IMR-90 (cell line): Measurements from ENCODE around the gene CCDC122. TPM values are rescaled to one million over a fixed set of nuclear protein-coding genes. Genes with fewer than 3 reads are reported as not detected.

Experiments
- ATAC-seq: fragments of 200-7000 bp; cut with Tn5 transposase; 2 replicates; pipeline ENCODE4 v1.9.1; 2020; ENCODE audit warnings: low read depth, mild to moderate bottlenecking, moderate library complexity
- BruUV-seq: library from RNA; stranded (reverse); fragments of 400-500 nt; replicated peaks from 2 replicates; lab custom pipeline; 2021; lab: Mats Ljungman, UMichigan
- CTCF ChIA-PET: fragments of 300-600 bp; formaldehyde crosslinking; extraction: SDS; loops from one replicate; lab custom pipeline; 2021; ENCODE audit warnings: antibody characterized with exemption; lab: Yijun Ruan, JAX
- POLR2A ChIA-PET: fragments of 300-600 bp; sonication (Branson Sonifier 250); formaldehyde crosslinking; loops from one replicate; lab custom pipeline; 2022; ENCODE audit warnings: antibody characterized with exemption; ENCODE audit not compliant: unreplicated experiment; lab: Charles Lee
- DNase-seq: peaks from one replicate; pipeline ENCODE4 v3.0.0; 2013
- H2AFZ ChIP-seq: replicated peaks from 2 replicates; pipeline ENCODE3; 2013; ENCODE audit warnings: low read length, mild to moderate bottlenecking; ENCODE audit not compliant: poor library complexity
- H2AK5ac ChIP-seq: 2 replicates; pipeline ENCODE4 v1.6.1; 2013; ENCODE audit warnings: low read depth, low read length, inconsistent platforms
- H2AK9ac ChIP-seq: replicated peaks from 2 replicates; pipeline ENCODE3; 2013; ENCODE audit warnings: mild to moderate bottlenecking, low read depth, low read length, moderate library complexity; ENCODE audit not compliant: poor library complexity
- H2BK120ac ChIP-seq: 2 replicates; pipeline ENCODE4 v1.6.1; 2013; ENCODE audit warnings: low read depth, low read length, inconsistent platforms
- H2BK15ac ChIP-seq: 3 replicates; pipeline ENCODE4 v1.6.1; 2013; ENCODE audit warnings: low read depth, low read length, inconsistent platforms
- H2BK20ac ChIP-seq: 2 replicates; pipeline ENCODE4 v1.6.1; 2013; ENCODE audit warnings: low read depth, mild to moderate bottlenecking, inconsistent platforms, low read length, moderate library complexity
- H2BK5ac ChIP-seq: 2 replicates; pipeline ENCODE4 v1.6.1; 2013; ENCODE audit warnings: mild to moderate bottlenecking, low read depth, low read length, inconsistent platforms; ENCODE audit not compliant: poor library complexity, severe bottlenecking
- H3K14ac ChIP-seq: replicated peaks from 2 replicates; pipeline ENCODE4 v1.6.1; 2013; ENCODE audit warnings: low read depth, low read length, inconsistent platforms
- H3K18ac ChIP-seq: 2 replicates; pipeline ENCODE4 v1.6.1; 2013; ENCODE audit warnings: low read depth, low read length, control low read depth
- H3K23ac ChIP-seq: 2 replicates; pipeline ENCODE4 v1.6.1; 2013; ENCODE audit warnings: low read depth, low read length, inconsistent platforms
- H3K27ac ChIP-seq: 2 replicates; pipeline ENCODE4 v1.5.1; 2013; ENCODE audit warnings: mild to moderate bottlenecking, control low read depth, low read length; ENCODE audit not compliant: insufficient read depth
- H3K27me3 ChIP-seq: 2 replicates; pipeline ENCODE4 v1.6.1; 2013; ENCODE audit warnings: low read length; ENCODE audit not compliant: control insufficient read depth, insufficient read depth
- H3K36me3 ChIP-seq: 2 replicates; pipeline ENCODE4 v1.6.1; 2013; ENCODE audit warnings: low read length, mixed read lengths; ENCODE audit not compliant: control insufficient read depth, insufficient read depth
- H3K4ac ChIP-seq: 2 replicates; pipeline ENCODE4 v1.6.1; 2013; ENCODE audit warnings: low read depth, low read length, inconsistent platforms
- H3K4me1 ChIP-seq: 2 replicates; pipeline ENCODE4 v1.6.1; 2013; ENCODE audit warnings: low read length, mixed read lengths; ENCODE audit not compliant: control insufficient read depth, insufficient read depth
- H3K4me2 ChIP-seq: 2 replicates; pipeline ENCODE4 v1.6.1; 2013; ENCODE audit warnings: low read depth, mild to moderate bottlenecking, control low read depth, low read length, moderate library complexity
- H3K4me3 ChIP-seq: 2 replicates; pipeline ENCODE4 v1.5.1; 2013; ENCODE audit warnings: low read depth, mild to moderate bottlenecking, control low read depth, low read length, moderate library complexity; ENCODE audit not compliant: insufficient read depth
- H3K56ac ChIP-seq: 2 replicates; pipeline ENCODE4 v1.6.1; 2013; ENCODE audit warnings: low read length, inconsistent platforms; ENCODE audit not compliant: insufficient read depth; ENCODE audit errors: extremely low read depth
- H3K79me1 ChIP-seq, 2 experiments: 2 replicates each; pipeline ENCODE4 v1.6.1; 2013; ENCODE audit warnings: low read length in 2 of 2, inconsistent platforms in 1 of 2, low read depth in 1 of 2
- H3K9ac ChIP-seq: 2 replicates; pipeline ENCODE4 v1.6.1; 2013; ENCODE audit warnings: low read depth, low read length, control low read depth
- H3K9me1 ChIP-seq: 2 replicates; pipeline ENCODE4 v1.6.1; 2013; ENCODE audit warnings: low read length, inconsistent platforms; ENCODE audit not compliant: insufficient read depth
- H3K9me3 ChIP-seq: 2 replicates; pipeline ENCODE4 v1.6.1; 2013; ENCODE audit warnings: low read length; ENCODE audit not compliant: control insufficient read depth, insufficient read depth
- H4K20me1 ChIP-seq: 2 replicates; pipeline ENCODE4 v1.6.1; 2013; ENCODE audit warnings: low read length, inconsistent platforms; ENCODE audit not compliant: insufficient read depth
- H4K5ac ChIP-seq: 2 replicates; pipeline ENCODE4 v1.6.1; 2013; ENCODE audit warnings: mild to moderate bottlenecking, low read depth, low read length, control low read depth
- H4K8ac ChIP-seq, 2 experiments: 2 replicates each; pipeline ENCODE4 v1.6.1; 2013; ENCODE audit warnings: low read depth in 2 of 2, low read length in 2 of 2, control low read depth in 1 of 2, inconsistent platforms in 1 of 2
- H4K91ac ChIP-seq: 2 replicates; pipeline ENCODE4 v1.6.1; 2013; ENCODE audit warnings: low read depth, low read length, inconsistent platforms; ENCODE audit not compliant: insufficient read depth
- BHLHE40 ChIP-seq: fragments of 150-350 bp; IDR thresholded peaks from 2 replicates; pipeline ENCODE4 v1.6.1; 2016; ENCODE audit warnings: mild to moderate bottlenecking, low read depth, low read length
- CEBPB ChIP-seq: IDR thresholded peaks from 2 replicates; pipeline ENCODE4 v1.6.1; 2012; ENCODE audit warnings: low read depth, low read length, improper control_type of control experiment
- CHD1 ChIP-seq: IDR thresholded peaks from 2 replicates; pipeline ENCODE4 v1.6.1; 2012; ENCODE audit warnings: low read depth, low read length, improper control_type of control experiment
- FOS ChIP-seq: fragments of 150-350 bp; IDR thresholded peaks from 2 replicates; pipeline ENCODE4 v1.6.1; 2016; ENCODE audit warnings: low read depth, low read length
- MAFK ChIP-seq: IDR thresholded peaks from 2 replicates; pipeline ENCODE4 v1.6.1; 2012; ENCODE audit warnings: low read depth, low read length, improper control_type of control experiment
- MAZ ChIP-seq: IDR thresholded peaks from 2 replicates; pipeline ENCODE4 v1.6.1; 2012; ENCODE audit warnings: low read depth, mild to moderate bottlenecking, low read length, improper control_type of control experiment, moderate library complexity, borderline replicate concordance
- MXI1 ChIP-seq: IDR thresholded peaks from 2 replicates; pipeline ENCODE4 v1.6.1; 2012; ENCODE audit warnings: low read depth, mild to moderate bottlenecking, low read length, moderate library complexity, borderline replicate concordance
- NFE2L2 ChIP-seq: fragments of 150-350 bp; IDR thresholded peaks from 2 replicates; pipeline ENCODE4 v1.6.1; 2016; ENCODE audit warnings: low read depth, mild to moderate bottlenecking, low read length
- POLR2A ChIP-seq: IDR thresholded peaks from 2 replicates; pipeline ENCODE4 v1.6.1; 2012; ENCODE audit warnings: mild to moderate bottlenecking, low read depth, low read length
- RCOR1 ChIP-seq: IDR thresholded peaks from 2 replicates; pipeline ENCODE4 v1.6.1; 2012; ENCODE audit warnings: mild to moderate bottlenecking, low read length, improper control_type of control experiment; ENCODE audit not compliant: insufficient replicate concordance
- RFX5 ChIP-seq: IDR thresholded peaks from 2 replicates; pipeline ENCODE4 v1.8.0; 2012; ENCODE audit warnings: low read depth, mild to moderate bottlenecking, low read length, moderate library complexity
- SMC3 ChIP-seq: fragments of 150-350 bp; IDR thresholded peaks from 2 replicates; pipeline ENCODE4 v1.6.1; 2016; ENCODE audit warnings: low read depth, mild to moderate bottlenecking, antibody characterized with exemption, low read length, moderate library complexity
- WGBS, 2 experiments: methylation state at CpG; one replicate each; pipeline versions ENCODE4 v1.1.5 to v1.1.7; 2013; ENCODE audit warnings: missing lambda C conversion rate in 2 of 2; ENCODE audit not compliant: insufficient read length in 1 of 2; ENCODE audit errors: extremely low coverage in 2 of 2; 5-methylcytosine and 5-hydroxymethylcytosine counted together
- dilution Hi-C: fragments of 300-500 bp; cut with HindIII; formaldehyde crosslinking; loops from one replicate; pipeline ENCODE4 v1.14.3; 2018; ENCODE audit warnings: low sequenced_read_pairs; ENCODE audit not compliant: unreplicated experiment
- in situ Hi-C: fragments of 300-500 bp; cut with MboI; formaldehyde crosslinking; loops from 3 replicates; pipeline ENCODE4 v1.14.3; 2019; ENCODE audit warnings: low sequenced_read_pairs, inconsistent platforms, mixed read lengths
- intact Hi-C: fragments of 100-400 bp; cut with micrococcal nuclease; formaldehyde crosslinking; loops from 2 replicates; pipeline ENCODE4 v1.10.0; 2022
- polyA plus RNA-seq, 3 experiments: library from polyadenylated mRNA; depleted of rRNA; stranded (reverse); fragments of >200 nt; gene quantifications; 2 replicates each; pipeline ENCODE4 v1.2.3, GENCODE V29; 2012; ENCODE audit warnings: low replicate concordance in 1 of 3
- total RNA-seq: library from RNA; depleted of rRNA; stranded (reverse); fragments of >200 nt; gene quantifications from 2 replicates; pipeline ENCODE4 v1.2.3, GENCODE V29; 2012
- TF ChIP-seq, protein P1 (sequence below): fragments of 150-350 bp; IDR thresholded peaks from 2 replicates; pipeline ENCODE4 v1.6.1; 2016; ENCODE audit warnings: low read depth, mild to moderate bottlenecking, low read length, moderate library complexity, borderline replicate concordance
- TF ChIP-seq, protein P2 (sequence below): fragments of 150-350 bp; IDR thresholded peaks from 2 replicates; pipeline ENCODE4 v1.6.1; 2017; ENCODE audit warnings: mild to moderate bottlenecking, antibody characterized with exemption, low read length, low read depth

The CCDC122 gene
- total and polyA plus RNA-seq, 2 of the 4 experiments (the other 2 are of a cell fraction), result 0.70 to 0.72 TPM

DNA sequence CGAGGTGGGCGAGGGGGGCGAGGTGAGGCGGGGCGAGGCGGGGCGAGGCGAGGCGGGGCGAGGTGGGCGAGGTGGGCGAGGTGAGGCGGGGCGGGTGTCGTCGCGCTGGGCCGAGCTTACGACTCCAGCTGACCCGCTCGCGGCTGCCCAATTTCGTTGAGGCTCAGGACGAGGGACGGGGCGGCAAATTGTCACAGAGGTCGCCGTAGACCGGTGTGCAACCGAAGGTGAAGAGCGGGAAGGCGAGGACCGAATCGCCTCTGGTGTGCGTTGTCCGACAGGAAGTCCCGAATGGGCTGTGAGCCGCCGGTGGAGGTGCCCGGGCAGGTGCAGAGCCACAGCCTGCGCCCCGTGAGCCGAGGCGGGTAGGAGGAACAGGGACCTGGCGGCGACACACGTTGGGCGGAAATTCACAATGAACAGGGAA is 228 bp upstream of the CCDC122 start, which contains the start of gene LACC1 (continued):
- TF ChIP-seq CEBPB, result no peak

DNA sequence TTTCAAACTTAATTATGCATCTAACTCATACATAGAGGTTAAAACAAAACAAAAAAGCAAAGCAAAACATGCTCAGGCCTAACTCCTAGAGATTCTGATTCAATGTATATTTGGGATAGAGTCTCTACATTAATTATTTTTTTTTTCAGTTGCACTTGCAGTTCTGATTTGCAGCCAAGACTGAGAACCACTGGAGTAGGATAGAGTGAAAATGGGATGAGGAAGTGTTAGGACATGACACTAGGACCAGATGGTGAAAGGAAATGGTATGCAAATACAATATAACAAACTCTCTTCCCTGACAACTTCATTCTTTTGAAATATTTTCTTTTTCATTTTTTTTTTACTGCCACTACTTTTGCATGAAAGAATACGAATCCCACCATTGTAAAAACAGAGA is 1.8 kb downstream of the CCDC122 start:
- Histone ChIP-seq H3K9me3 (no peaks in the 10 kb centered on the region), H2BK20ac (no peak overlapping the region), H3K27ac (no peak overlapping the region), H4K5ac (no peak overlapping the region), H2BK15ac (no peak overlapping the region), H3K18ac (no peak overlapping the region), H3K4me2 (no peak overlapping the region), H4K20me1 (no peaks in the 10 kb centered on the region), H4K91ac (no peak overlapping the region), H3K56ac (no peak overlapping the region), H2AK5ac (no peak overlapping the region), H2AK9ac (no peak overlapping the region), H3K23ac (no peak overlapping the region), H2AFZ (no peak overlapping the region), H3K4me3 (no peak overlapping the region), H3K9ac (no peak overlapping the region), H3K9me1 (peaks cover 6% of the 10 kb centered on the region), H3K36me3 (no peaks in the 10 kb centered on the region), H3K14ac (no peak overlapping the region), H4K8ac (no peak overlapping the region), H2BK5ac (no peak overlapping the region), H3K27me3 (no peaks in the 10 kb centered on the region), H3K79me1 (peaks cover 0 to 16% of the 10 kb centered on the region in 2 experiments; a peak in 3 of 4 replicates), H3K4ac (no peak overlapping the region), H2BK120ac (no peak overlapping the region), H3K4me1 (peaks cover 10% of the 10 kb centered on the region)
- dilution Hi-C loops (no loop called here), in situ Hi-C loops (loop anchor here (10.0 kb wide), 1 partner anchor 793 kb away; no protein-coding TSS in a partner anchor), intact Hi-C loops (loop anchor here (2.0 to 10.0 kb wide), 7 partner anchors 90 to 1213 kb away; partner anchors contain the start of gene ENOX1)
- ChIA-PET POLR2A (no interaction called here), CTCF (interaction anchor here (0.8 kb wide), 1 partner anchor 63 kb away, joined by 3 read pairs; no protein-coding TSS in a partner anchor)
- WGBS, 2 experiments, result no CpG with 5 or more reads among the region's 1 CpG
- no TSS peak for BruUV-seq
- no peak for DNase-seq
- ATAC-seq, result no peak
- no peak for TF ChIP-seq CEBPB
- TF ChIP-seq BHLHE40, result no peak
- no peak for TF ChIP-seq FOS
- TF ChIP-seq NFE2L2, result no peak
- TF ChIP-seq, protein P1, sequence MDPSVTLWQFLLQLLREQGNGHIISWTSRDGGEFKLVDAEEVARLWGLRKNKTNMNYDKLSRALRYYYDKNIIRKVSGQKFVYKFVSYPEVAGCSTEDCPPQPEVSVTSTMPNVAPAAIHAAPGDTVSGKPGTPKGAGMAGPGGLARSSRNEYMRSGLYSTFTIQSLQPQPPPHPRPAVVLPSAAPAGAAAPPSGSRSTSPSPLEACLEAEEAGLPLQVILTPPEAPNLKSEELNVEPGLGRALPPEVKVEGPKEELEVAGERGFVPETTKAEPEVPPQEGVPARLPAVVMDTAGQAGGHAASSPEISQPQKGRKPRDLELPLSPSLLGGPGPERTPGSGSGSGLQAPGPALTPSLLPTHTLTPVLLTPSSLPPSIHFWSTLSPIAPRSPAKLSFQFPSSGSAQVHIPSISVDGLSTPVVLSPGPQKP, result no peak
- no peak for TF ChIP-seq POLR2A
- no peak for TF ChIP-seq RFX5
- no peak for TF ChIP-seq SMC3
- no peak for TF ChIP-seq RCOR1
- no peak for TF ChIP-seq MAFK
- TF ChIP-seq MXI1, result no peak
- no peak for TF ChIP-seq CHD1
- TF ChIP-seq, protein P2, sequence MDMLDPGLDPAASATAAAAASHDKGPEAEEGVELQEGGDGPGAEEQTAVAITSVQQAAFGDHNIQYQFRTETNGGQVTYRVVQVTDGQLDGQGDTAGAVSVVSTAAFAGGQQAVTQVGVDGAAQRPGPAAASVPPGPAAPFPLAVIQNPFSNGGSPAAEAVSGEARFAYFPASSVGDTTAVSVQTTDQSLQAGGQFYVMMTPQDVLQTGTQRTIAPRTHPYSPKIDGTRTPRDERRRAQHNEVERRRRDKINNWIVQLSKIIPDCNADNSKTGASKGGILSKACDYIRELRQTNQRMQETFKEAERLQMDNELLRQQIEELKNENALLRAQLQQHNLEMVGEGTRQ, result no peak
- TF ChIP-seq MAZ, result no peak
